H1 (cell line): Measurements from ENCODE around the gene SHANK1. TPM values are rescaled to one million over a fixed set of nuclear protein-coding genes. Genes with fewer than 3 reads are reported as not detected.

Experiments
- CTCF ChIA-PET: fragments of 300-600 bp; sonication (Branson Sonifier 250); formaldehyde crosslinking; loops from one replicate; lab custom pipeline; 2021; ENCODE audit not compliant: partially characterized antibody; lab: Charles Lee
- POLR2A ChIA-PET: fragments of 300-600 bp; sonication (Branson Sonifier 250); formaldehyde crosslinking; loops from one replicate; lab custom pipeline; 2021; ENCODE audit warnings: inconsistent platforms; ENCODE audit not compliant: partially characterized antibody; lab: Charles Lee
- DNase-seq, 2 experiments: peaks; one replicate each; pipeline versions ENCODE4 v3.0.0 to v3.0.0-alpha.2; 2010 to 2022; ENCODE audit warnings: low spot score in 2 of 2, low read depth in 1 of 2, mixed read lengths in 1 of 2
- FAIRE-seq: peaks from 2 replicates; lab custom pipeline; 2011; peaks lifted over from hg19 to GRCh38; lab: Jason Lieb, UNC
- H2AFZ ChIP-seq: 2 replicates; pipeline ENCODE4 v1.8.1; 2012; ENCODE audit warnings: low read length, inconsistent platforms
- H2AK5ac ChIP-seq: 2 replicates; pipeline ENCODE4 v1.6.1; 2013; ENCODE audit warnings: low read depth, low read length
- H2BK120ac ChIP-seq: replicated peaks from 2 replicates; pipeline ENCODE3; 2013; ENCODE audit warnings: low read depth, low read length, inconsistent platforms
- H2BK12ac ChIP-seq: 2 replicates; pipeline ENCODE4 v1.6.1; 2013; ENCODE audit warnings: low read depth, low read length
- H2BK15ac ChIP-seq: 2 replicates; pipeline ENCODE4 v1.6.1; 2013; ENCODE audit warnings: low read length
- H2BK20ac ChIP-seq: 2 replicates; pipeline ENCODE4 v1.6.1; 2013; ENCODE audit warnings: low read length
- H2BK5ac ChIP-seq: 2 replicates; pipeline ENCODE4 v1.6.1; 2013; ENCODE audit warnings: low read depth, low read length
- H3K14ac ChIP-seq: 2 replicates; pipeline ENCODE4 v1.6.1; 2013; ENCODE audit warnings: inconsistent platforms; ENCODE audit not compliant: insufficient read length
- H3K18ac ChIP-seq: 2 replicates; pipeline ENCODE4 v1.6.1; 2013; ENCODE audit warnings: low read length; ENCODE audit errors: extremely low read depth
- H3K23ac ChIP-seq: 2 replicates; pipeline ENCODE4 v1.6.1; 2013; ENCODE audit warnings: inconsistent platforms; ENCODE audit not compliant: insufficient read length
- H3K23me2 ChIP-seq: 2 replicates; pipeline ENCODE4 v1.6.1; 2013; ENCODE audit warnings: low read depth, low read length
- H3K27ac ChIP-seq: 2 replicates; pipeline ENCODE4 v1.6.1; 2011; ENCODE audit warnings: low read depth, low read length, inconsistent platforms
- H3K27me3 ChIP-seq, 4 experiments: replicated peaks in 1 of 4; 1 replicate in 1 of 4; 2 replicates in 3 of 4; pipeline versions ENCODE4 v1.6.1 to v1.8.1; 2011 to 2013; ENCODE audit warnings: low read length in 3 of 4, mild to moderate bottlenecking in 3 of 4, inconsistent platforms in 2 of 4, mixed read lengths in 2 of 4, moderate library complexity in 1 of 4; ENCODE audit not compliant: control insufficient read depth in 3 of 4, insufficient read depth in 3 of 4; ENCODE audit errors: extremely low read depth in 1 of 4
- H3K36me3 ChIP-seq, 4 experiments: 2 replicates each; pipeline versions ENCODE4 v1.6.1 to v1.8.1; 2011 to 2013; ENCODE audit warnings: mild to moderate bottlenecking in 4 of 4, low read length in 3 of 4, moderate library complexity in 2 of 4, control low read depth in 1 of 4, inconsistent platforms in 1 of 4; ENCODE audit not compliant: insufficient read depth in 4 of 4, control insufficient read depth in 2 of 4
- H3K4ac ChIP-seq: replicated peaks from 2 replicates; pipeline ENCODE3; 2013; ENCODE audit warnings: low read length, low read depth, mixed read lengths, inconsistent platforms; ENCODE audit not compliant: insufficient read length
- H3K4me1 ChIP-seq, 4 experiments: replicated peaks in 1 of 4; 1 replicate in 1 of 4; 2 replicates in 3 of 4; pipeline versions ENCODE4 v1.6.1 to v1.8.1; 2011 to 2013; ENCODE audit warnings: low read length in 3 of 4, inconsistent platforms in 2 of 4, mixed read lengths in 1 of 4; ENCODE audit not compliant: insufficient read depth in 4 of 4, control insufficient read depth in 3 of 4
- H3K4me2 ChIP-seq, 2 experiments: 2 replicates each; pipeline versions ENCODE4 v1.6.1 to v1.8.1; 2011 to 2013; ENCODE audit warnings: low read depth in 2 of 2, low read length in 2 of 2, control low read depth in 1 of 2, inconsistent platforms in 1 of 2, mild to moderate bottlenecking in 1 of 2; ENCODE audit not compliant: insufficient read depth in 1 of 2
- H3K4me3 ChIP-seq, 4 experiments: fragments of 200-600, 300-600 bp in 1 of 4; sonication (generic), shearing (Covaris generic), sonication (Bioruptor Twin) in 1 of 4; 2 replicates each; pipeline versions ENCODE4 v1.5.1 to v1.8.1; 2011 to 2016; ENCODE audit warnings: low read length in 4 of 4, low read depth in 3 of 4, control low read depth in 2 of 4, inconsistent platforms in 2 of 4, mild to moderate bottlenecking in 2 of 4, mixed read lengths in 1 of 4, moderate library complexity in 1 of 4; ENCODE audit not compliant: insufficient read depth in 2 of 4; ENCODE audit errors: extremely low read depth in 1 of 4
- H3K56ac ChIP-seq: replicated peaks from 2 replicates; pipeline ENCODE3; 2013; ENCODE audit warnings: low read depth, mild to moderate bottlenecking, mixed read lengths, low read length, inconsistent platforms; ENCODE audit not compliant: insufficient read length
- H3K79me1 ChIP-seq: 2 replicates; pipeline ENCODE4 v1.6.1; 2013; ENCODE audit warnings: low read depth, low read length, control low read depth
- H3K79me2 ChIP-seq, 2 experiments: 2 replicates each; pipeline versions ENCODE4 v1.6.1 to v1.8.1; 2012 to 2013; ENCODE audit warnings: low read length in 2 of 2, mild to moderate bottlenecking in 2 of 2, inconsistent platforms in 1 of 2; ENCODE audit not compliant: insufficient read depth in 2 of 2, control insufficient read depth in 1 of 2
- H3K9ac ChIP-seq, 4 experiments: replicated peaks in 1 of 4; 1 replicate in 1 of 4; 2 replicates in 3 of 4; pipeline versions ENCODE4 v1.6.1 to v1.8.1; 2011 to 2013; ENCODE audit warnings: low read depth in 3 of 4, low read length in 3 of 4, control low read depth in 2 of 4, mild to moderate bottlenecking in 2 of 4, moderate library complexity in 2 of 4, inconsistent platforms in 1 of 4; ENCODE audit errors: extremely low read depth in 1 of 4
- H3K9me3 ChIP-seq, 2 experiments: 2 replicates each; pipeline versions ENCODE4 v1.6.1 to v1.8.1; 2012 to 2013; ENCODE audit warnings: mild to moderate bottlenecking in 2 of 2, moderate library complexity in 2 of 2, control low read depth in 1 of 2, inconsistent platforms in 1 of 2, low read depth in 1 of 2, low read length in 1 of 2, mixed read lengths in 1 of 2; ENCODE audit not compliant: insufficient read depth in 2 of 2
- H4K20me1 ChIP-seq, 2 experiments: replicated peaks in 1 of 2; 2 replicates each; pipeline versions ENCODE3 to v1.8.1; 2011 to 2013; ENCODE audit warnings: inconsistent platforms in 2 of 2, low read length in 2 of 2, mild to moderate bottlenecking in 1 of 2; ENCODE audit not compliant: insufficient read depth in 2 of 2, control insufficient read depth in 1 of 2
- H4K5ac ChIP-seq: 2 replicates; pipeline ENCODE4 v1.6.1; 2013; ENCODE audit warnings: low read length, low read depth, mixed read lengths, inconsistent platforms; ENCODE audit not compliant: insufficient read length
- H4K8ac ChIP-seq: 2 replicates; pipeline ENCODE4 v1.8.0; 2013; ENCODE audit warnings: mild to moderate bottlenecking, moderate library complexity, low read length, inconsistent platforms; ENCODE audit not compliant: insufficient read depth; ENCODE audit errors: extremely low read depth
- H4K91ac ChIP-seq: replicated peaks from 2 replicates; pipeline ENCODE3; 2013; ENCODE audit warnings: low read length, mixed read lengths, inconsistent platforms; ENCODE audit not compliant: insufficient read length
- ASH2L ChIP-seq: fragments of 200-600, 300-600 bp; sonication (generic); IDR thresholded peaks from one replicate; pipeline ENCODE4 v1.7.1; 2017; ENCODE audit warnings: low read length
- BACH1 ChIP-seq: IDR thresholded peaks from 2 replicates; pipeline ENCODE4 v1.6.1; 2012; ENCODE audit warnings: low read length, improper control_type of control experiment
- CHD2 ChIP-seq: IDR thresholded peaks from 2 replicates; pipeline ENCODE4 v1.6.1; 2012; ENCODE audit warnings: low read length, improper control_type of control experiment
- EGR1 ChIP-seq: IDR thresholded peaks from 2 replicates; pipeline ENCODE4 v1.6.1; 2011; ENCODE audit warnings: low read depth, low read length, borderline replicate concordance
- EP300 ChIP-seq, 2 experiments: IDR thresholded peaks; 1 replicate in 1 of 2; 2 replicates in 1 of 2; pipeline ENCODE4 v1.6.1; 2011 to 2012; ENCODE audit warnings: low read depth in 2 of 2, low read length in 2 of 2, mild to moderate bottlenecking in 2 of 2, borderline replicate concordance in 1 of 2, inconsistent platforms in 1 of 2, moderate library complexity in 1 of 2
- RFX5 ChIP-seq: IDR thresholded peaks from 2 replicates; pipeline ENCODE4 v1.6.1; 2011; ENCODE audit warnings: low read depth, low read length, improper control_type of control experiment, borderline replicate concordance
- RNF2 ChIP-seq: fragments of 200-900, 300-1000 bp; sonication (generic); IDR thresholded peaks from 2 replicates; pipeline ENCODE4 v1.7.1; 2016; ENCODE audit warnings: borderline replicate concordance, low read depth, mild to moderate bottlenecking, antibody characterized with exemption, low read length; ENCODE audit not compliant: poor library complexity, severe bottlenecking; ENCODE audit errors: missing control alignments
- SIN3A ChIP-seq, 2 experiments: IDR thresholded peaks in 1 of 2; conservative IDR thresholded peaks in 1 of 2; 2 replicates each; pipeline ENCODE4 v1.6.1; 2011 to 2012; ENCODE audit warnings: low read length in 2 of 2, improper control_type of control experiment in 1 of 2, low read depth in 1 of 2, mild to moderate bottlenecking in 1 of 2
- SUZ12 ChIP-seq: fragments of 200-600 bp; sonication (generic); IDR thresholded peaks from 2 replicates; pipeline ENCODE4 v1.6.1; 2012; ENCODE audit warnings: mild to moderate bottlenecking, inconsistent platforms, low read length, moderate library complexity, mixed read lengths
- TAF1 ChIP-seq: IDR thresholded peaks from 2 replicates; pipeline ENCODE4 v1.6.1; 2011; ENCODE audit warnings: mild to moderate bottlenecking, low read depth, low read length
- WGBS, 2 experiments: shearing (Covaris generic) in 1 of 2; methylation state at CpG; one replicate each; pipeline versions ENCODE4 v1.1.6 to v1.1.7; 2013 to 2015; ENCODE audit warnings: low lambda C conversion rate in 2 of 2, mixed read lengths in 2 of 2, inconsistent platforms in 1 of 2, low coverage in 1 of 2, missing lambda C conversion rate in 1 of 2; ENCODE audit not compliant: insufficient replicate concordance in 2 of 2, insufficient coverage in 1 of 2, insufficient read length in 1 of 2; ENCODE audit errors: extremely low coverage in 1 of 2, missing lambda C conversion rate in 1 of 2; 5-methylcytosine and 5-hydroxymethylcytosine counted together
- polyA plus RNA-seq, 7 experiments: library from polyadenylated mRNA; depleted of rRNA in 3 of 7; stranded (reverse) in 5 of 7; unstranded in 2 of 7; fragments of >200 nt in 5 of 7; fragments of 200-250 nt in 2 of 7; gene quantifications; 1 replicate in 5 of 7; 2 replicates in 1 of 7; 4 replicates in 1 of 7; pipeline versions ENCODE4 v1.2.1 to v1.2.3, GENCODE V29; 2011 to 2013; ENCODE audit warnings: missing spikeins in 2 of 7, mixed read lengths in 2 of 7
- total RNA-seq: library from RNA; stranded (reverse); fragmentation: NEBNext Ultra II Directional; extraction: Animal tissue kit (Norgen Biotek cat#: 25700); gene quantifications from 2 replicates; pipeline ENCODE4 v1.2.1, GENCODE V29; 2021
- TF ChIP-seq, protein P1 (sequence below), 3 experiments: IDR thresholded peaks; 1 replicate in 2 of 3; 2 replicates in 1 of 3; pipeline versions ENCODE4 v1.5.1 to v1.6.1; 2011; ENCODE audit warnings: low read length in 3 of 3, mild to moderate bottlenecking in 3 of 3, inconsistent platforms in 2 of 3, low read depth in 1 of 3, moderate library complexity in 1 of 3; ENCODE audit not compliant: insufficient read depth in 1 of 3; ENCODE audit errors: control extremely low read depth in 1 of 3

The SHANK1 gene
- total and polyA plus RNA-seq, 2 of the 8 experiments (the other 6 are each of a cell fraction or from before 2014, with no cell fraction given): 1.1 to 3.7 TPM

DNA sequence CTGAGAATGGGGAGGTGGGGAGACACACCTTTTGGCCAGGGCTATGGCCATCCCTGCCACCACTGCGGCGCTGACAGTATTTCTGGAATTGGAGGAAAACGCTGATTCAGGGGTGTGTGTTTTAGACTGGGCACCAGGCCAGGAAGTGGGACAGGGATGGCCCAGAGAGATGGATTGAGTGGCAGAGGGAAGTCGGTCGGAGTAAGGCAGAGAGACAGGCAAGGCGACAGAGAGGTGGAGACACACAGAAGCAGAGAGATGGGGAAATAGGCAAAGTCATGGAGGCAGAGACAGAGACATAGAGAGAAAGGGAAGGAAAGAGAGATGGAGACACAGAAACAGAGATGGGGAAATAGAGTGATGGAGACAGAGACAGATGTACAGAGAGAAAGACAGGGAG is 74.5 kb downstream of the SHANK1 start:
- Histone ChIP-seq H3K4ac (no peak overlapping the region), H4K5ac (no peak overlapping the region), H3K56ac (no peak overlapping the region), H3K18ac (no peak overlapping the region), H3K23ac (no peak overlapping the region), H4K91ac (no peak overlapping the region), H3K79me1 (no peaks in the 10 kb centered on the region), H2BK5ac (no peak overlapping the region), H3K36me3 (no peaks in the 10 kb centered on the region; a peak in 1 of 8 replicates), H3K79me2 (no peaks in the 10 kb centered on the region), H2AK5ac (no peak overlapping the region), H2BK12ac (no peak overlapping the region), H2AFZ (no peak overlapping the region), H3K27me3 (peaks cover 0 to 21% (median 12%) of the 10 kb centered on the region in 4 experiments; a peak in 5 of 7 replicates), H3K4me2 (no peak overlapping the region), H4K8ac (no peak overlapping the region), H3K14ac (no peak overlapping the region), H3K9me3 (no peaks in the 10 kb centered on the region), H3K9ac (no peak overlapping the region), H3K23me2 (peaks cover 10% of the 10 kb centered on the region; the same call in 1 of the 2 replicates), H3K4me3 (no peak overlapping the region), H4K20me1 (no peaks in the 10 kb centered on the region), H3K4me1 (peaks cover 0 to 5% (median 4%) of the 10 kb centered on the region in 4 experiments; a peak in 6 of 7 replicates), H2BK120ac (no peak overlapping the region), H2BK20ac (no peak overlapping the region), H2BK15ac (no peak overlapping the region), H3K27ac (no peak overlapping the region)
- POLR2A ChIA-PET: no interaction called here
- FAIRE-seq: no peak
- 80% methylated on average over 6 of the region's 6 CpGs; no CpG with 5 or more reads in 1 of the 2 experiments for WGBS, 2 experiments
- CTCF ChIA-PET: interaction anchor here (0.9 to 1.2 kb wide), 2 partner anchors 88 to 107 kb away, joined by 3 to 5 read pairs; no protein-coding TSS in a partner anchor
- DNase-seq: no peak
- TF ChIP-seq EGR1 (no peak), ASH2L (no peak), TAF1 (no peak), BACH1 (no peak), RNF2 (no peak), SUZ12 (no peak), SIN3A (conservative IDR thresholded peaks at IDR 0.05 in 1 of 2, IDR thresholded peaks at IDR 0.05 in 1 of 2; ENCODE audit: low read depth in 1 of 2, low read length in 2 of 2) (no peak), CHD2 (no peak), EP300 (IDR thresholded peaks at IDR 0.05; ENCODE audit: borderline replicate concordance in 1 of 2, low read depth in 2 of 2, low read length in 2 of 2) (no peak), RFX5 (no peak)
- TF ChIP-seq, protein P1, sequence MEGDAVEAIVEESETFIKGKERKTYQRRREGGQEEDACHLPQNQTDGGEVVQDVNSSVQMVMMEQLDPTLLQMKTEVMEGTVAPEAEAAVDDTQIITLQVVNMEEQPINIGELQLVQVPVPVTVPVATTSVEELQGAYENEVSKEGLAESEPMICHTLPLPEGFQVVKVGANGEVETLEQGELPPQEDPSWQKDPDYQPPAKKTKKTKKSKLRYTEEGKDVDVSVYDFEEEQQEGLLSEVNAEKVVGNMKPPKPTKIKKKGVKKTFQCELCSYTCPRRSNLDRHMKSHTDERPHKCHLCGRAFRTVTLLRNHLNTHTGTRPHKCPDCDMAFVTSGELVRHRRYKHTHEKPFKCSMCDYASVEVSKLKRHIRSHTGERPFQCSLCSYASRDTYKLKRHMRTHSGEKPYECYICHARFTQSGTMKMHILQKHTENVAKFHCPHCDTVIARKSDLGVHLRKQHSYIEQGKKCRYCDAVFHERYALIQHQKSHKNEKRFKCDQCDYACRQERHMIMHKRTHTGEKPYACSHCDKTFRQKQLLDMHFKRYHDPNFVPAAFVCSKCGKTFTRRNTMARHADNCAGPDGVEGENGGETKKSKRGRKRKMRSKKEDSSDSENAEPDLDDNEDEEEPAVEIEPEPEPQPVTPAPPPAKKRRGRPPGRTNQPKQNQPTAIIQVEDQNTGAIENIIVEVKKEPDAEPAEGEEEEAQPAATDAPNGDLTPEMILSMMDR (IDR thresholded peaks at IDR 0.05; ENCODE audit: control extremely low read depth in 1 of 3, insufficient read depth in 1 of 3, low read depth in 1 of 3, low read length in 3 of 3): no peak
